Testis (tissue), 3 donors: Measurements from ENCODE around the gene PSMB9. TPM values are rescaled to one million over a fixed set of nuclear protein-coding genes. Genes with fewer than 3 reads are reported as not detected.
"Not testable (repeated sequence)": the region's sequence is repeated elsewhere in the genome, so short reads cannot be mapped to it uniquely, and the experiment has no call there.

Experiments used
- DNase-seq: peaks from one replicate; pipeline ENCODE4 v3.0.0-alpha.2; 2019
- H3K27ac ChIP-seq, 2 donors: fragments of 200-600 bp; sonication (generic); one replicate each; pipeline ENCODE4 v1.5.1; 2019
- H3K27me3 ChIP-seq: fragments of 200-600 bp; sonication (generic); one replicate; pipeline ENCODE4 v1.5.1; 2019
- H3K36me3 ChIP-seq: fragments of 200-600 bp; sonication (generic); one replicate; pipeline ENCODE4 v1.5.1; 2017; ENCODE audit warnings: low read depth; ENCODE audit errors: missing control alignments
- H3K4me1 ChIP-seq: fragments of 200-600 bp; sonication (generic); one replicate; pipeline ENCODE4 v1.5.1; 2019
- H3K4me3 ChIP-seq, 2 donors: fragments of 200-600 bp; sonication (generic); one replicate each; pipeline ENCODE4 v1.5.1; 2017 to 2019
- H3K9me3 ChIP-seq: fragments of 200-600 bp; sonication (generic); one replicate; pipeline ENCODE4 v1.5.1; 2017
- CTCF ChIP-seq, 3 experiments: fragments of 450-650 bp in 2 of 3; fragments of 200-600 bp in 1 of 3; sonication (generic) in 1 of 3; IDR thresholded peaks; one replicate each; pipeline ENCODE4 v1.5.1; 2016 to 2019; ENCODE audit warnings: antibody characterized with exemption in 3 of 3, mild to moderate bottlenecking in 2 of 3, moderate library complexity in 1 of 3
- POLR2A ChIP-seq: fragments of 450-650 bp; IDR thresholded peaks from one replicate; pipeline ENCODE4 v1.6.1; 2017; ENCODE audit warnings: antibody characterized with exemption, mild to moderate bottlenecking, moderate library complexity
- WGBS, 2 donors: methylation state at CpG; one replicate each; pipeline ENCODE4 v1.1.5; 2018; 5-methylcytosine and 5-hydroxymethylcytosine counted together
- intact Hi-C: fragments of 100-400 bp; cut with DNase I; formaldehyde crosslinking; loops from one replicate; pipeline ENCODE4 v1.15.1; 2023; ENCODE audit warnings: low total_unique reads
- polyA plus RNA-seq: library from polyadenylated mRNA; stranded (reverse); fragments of 350-450 nt; fragmentation: Illumina TruSeq; extraction: RNeasy Lipid Tissue Mini Kit (QIAGEN cat#74804); gene quantifications from one replicate; pipeline ENCODE4 v1.2.3, GENCODE V29; 2014; ENCODE audit warnings: low read depth, low replicate concordance; ENCODE audit not compliant: insufficient read depth
- total RNA-seq, 2 donors: library from RNA; depleted of rRNA; stranded (reverse); fragments of >200 nt; gene quantifications; one replicate each; pipeline ENCODE4 v1.2.3, GENCODE V29; 2016

Gene PSMB9
- total and polyA plus RNA-seq, 3 donors from 2014 or later = 6.2 to 29.7 (median 7.9) TPM

GRCh38 chr6:32867022-32867477 is 13.1 kb downstream of the PSMB9 start:
- TF ChIP-seq CTCF (IDR thresholded peaks at IDR 0.05) = no peak
- TF ChIP-seq POLR2A = no peak
- Histone ChIP-seq H3K27me3 (no peaks in the 10 kb centered on the region), H3K36me3 (no peaks in the 10 kb centered on the region), H3K4me3 (no peak overlapping the region), H3K4me1 (peaks cover 3% of the 10 kb centered on the region), H3K27ac (no peak overlapping the region), H3K9me3 (no peaks in the 10 kb centered on the region)
- intact Hi-C loops = no loop called here
- DNase-seq = no peak
- WGBS, 2 donors = 78 to 81% methylated on average over 3 of the region's 3 CpGs

GRCh38 chr6:32867554-32868256 is 13.7 kb downstream of the PSMB9 start:
- Histone ChIP-seq H3K27me3 (no peaks in the 10 kb centered on the region), H3K9me3 (no peaks in the 10 kb centered on the region), H3K36me3 (no peaks in the 10 kb centered on the region), H3K4me3 (no peak overlapping the region), H3K27ac (no peak overlapping the region), H3K4me1 (peaks cover 3% of the 10 kb centered on the region)
- intact Hi-C loops = no loop called here
- TF ChIP-seq POLR2A (no peak), CTCF (IDR thresholded peaks at IDR 0.05) (no peak)
- 39 to 46% methylated on average over 8 of the region's 8 CpGs for WGBS, 2 donors
- DNase-seq = no peak

- H3K9me3 ChIP-seq = no peaks in the 10 kb centered on the region
- H3K4me1 ChIP-seq = peaks cover 3% of the 10 kb centered on the region
- H3K36me3 ChIP-seq = no peaks in the 10 kb centered on the region
- H3K4me3 ChIP-seq = no peak overlapping the region
- no peaks in the 10 kb centered on the region for H3K27me3 ChIP-seq
- no peak overlapping the region for H3K27ac ChIP-seq
- intact Hi-C loops = no loop called here
- peak; percentile 91 for DNase-seq
- WGBS, 2 donors = 18 to 19% methylated on average over 5 of the region's 5 CpGs
- TF ChIP-seq CTCF (IDR thresholded peaks at IDR 0.05) = peak; percentile 97 to 99 (median 98)
- TF ChIP-seq POLR2A = no peak
Observed at GRCh38 chr6:32868257-32868788, 14.3 kb downstream of the PSMB9 start.

- H3K36me3 ChIP-seq, DNase-seq, intact Hi-C loops, H3K4me1 ChIP-seq, H3K4me3 ChIP-seq, H3K27me3 ChIP-seq, H3K27ac ChIP-seq, H3K9me3 ChIP-seq: not testable (repeated sequence)
- 37 to 73% methylated on average over 1 of the region's 1 CpG for WGBS, 2 donors
Observed at GRCh38 chr6:32873947-32874346, 20.0 kb downstream of the PSMB9 start.

- no peaks in the 10 kb centered on the region for H3K4me1 ChIP-seq
- TF ChIP-seq POLR2A (no peak), CTCF (IDR thresholded peaks at IDR 0.05) (no peak)
- no peaks in the 10 kb centered on the region for H3K27me3 ChIP-seq
- no peak overlapping the region for H3K4me3 ChIP-seq
- no peaks in the 10 kb centered on the region for H3K9me3 ChIP-seq
- H3K27ac ChIP-seq = no peak overlapping the region
- intact Hi-C loops = no loop called here
- WGBS, 2 donors = 86 to 97% methylated on average over 2 of the region's 2 CpGs
- DNase-seq = no peak
- no peaks in the 10 kb centered on the region for H3K36me3 ChIP-seq
Observed at GRCh38 chr6:32876603-32877002, 22.6 kb downstream of the PSMB9 start.
